ENCODE data around the gene SPINK8. TPM values are rescaled to one million over a fixed set of nuclear protein-coding genes. Genes with fewer than 3 reads are reported as not detected.
"Not testable (repeated sequence)": the region's sequence is repeated elsewhere in the genome, so short reads cannot be mapped to it uniquely, and the experiment has no call there.

Gene SPINK8
- total RNA-seq, 1 donor from 2014 or later, result not detected

GRCh38 chr3:48287034-48287433 lies 46.4 kb downstream of the SPINK8 start:
- Mint-ChIP-seq H3K27me3 (ENCODE audit: insufficient read depth) (no peaks in the 10 kb centered on the region), H3K4me1 (ENCODE audit: low read depth) (peaks cover 4% of the 10 kb centered on the region), H3K4me3 (no peak overlapping the region), H3K9me3 (no peaks in the 10 kb centered on the region), H3K36me3 (ENCODE audit: low read depth) (peaks cover 15% of the 10 kb centered on the region), H3K27ac (no peak overlapping the region)
- intact Hi-C loops (cut with micrococcal nuclease), result no loop called here
- no peak for DNase-seq (ENCODE audit: low spot score)

GRCh38 chr3:48286308-48286707 lies 47.2 kb downstream of the SPINK8 start:
- Mint-ChIP-seq H3K27me3 (ENCODE audit: insufficient read depth) (no peaks in the 10 kb centered on the region), H3K27ac (no peak overlapping the region), H3K9me3 (no peaks in the 10 kb centered on the region), H3K4me1 (ENCODE audit: low read depth) (peaks cover 4% of the 10 kb centered on the region), H3K4me3 (no peak overlapping the region), H3K36me3 (ENCODE audit: low read depth) (peaks cover 15% of the 10 kb centered on the region)
- intact Hi-C loops (cut with micrococcal nuclease), result no loop called here
- no peak for DNase-seq (ENCODE audit: low spot score)

GRCh38 chr3:48285675-48286074 lies 47.8 kb downstream of the SPINK8 start:
- H3K9me3 Mint-ChIP-seq, result no peaks in the 10 kb centered on the region
- peaks cover 4% of the 10 kb centered on the region for H3K4me1 Mint-ChIP-seq (ENCODE audit: low read depth)
- no peak overlapping the region for H3K4me3 Mint-ChIP-seq
- H3K27ac Mint-ChIP-seq, result no peak overlapping the region
- H3K36me3 Mint-ChIP-seq (ENCODE audit: low read depth), result peaks cover 15% of the 10 kb centered on the region
- H3K27me3 Mint-ChIP-seq (ENCODE audit: insufficient read depth), result no peaks in the 10 kb centered on the region
- intact Hi-C loops (cut with micrococcal nuclease), result no loop called here
- DNase-seq (ENCODE audit: low spot score), result no peak

- intact Hi-C loops (cut with micrococcal nuclease), result no loop called here
- no peaks in the 10 kb centered on the region for H3K27me3 Mint-ChIP-seq (ENCODE audit: insufficient read depth)
- H3K9me3 Mint-ChIP-seq, result no peaks in the 10 kb centered on the region
- DNase-seq (ENCODE audit: low spot score), result no peak
- H3K36me3 Mint-ChIP-seq (ENCODE audit: low read depth), result peaks cover 15% of the 10 kb centered on the region
- H3K27ac Mint-ChIP-seq, result no peak overlapping the region
- peaks cover 4% of the 10 kb centered on the region for H3K4me1 Mint-ChIP-seq (ENCODE audit: low read depth)
- H3K4me3 Mint-ChIP-seq, result no peak overlapping the region
These were observed 48.3 kb downstream of the SPINK8 start for GRCh38 chr3:48285132-48285531.

GRCh38 chr3:48280881-48281280 lies 52.6 kb downstream of the SPINK8 start:
- H3K27me3 Mint-ChIP-seq (ENCODE audit: insufficient read depth), result no peaks in the 10 kb centered on the region
- H3K27ac Mint-ChIP-seq, result no peak overlapping the region
- H3K9me3 Mint-ChIP-seq, result no peaks in the 10 kb centered on the region
- peaks cover 4% of the 10 kb centered on the region for H3K36me3 Mint-ChIP-seq (ENCODE audit: low read depth)
- no peak overlapping the region for H3K4me3 Mint-ChIP-seq
- no peak for DNase-seq (ENCODE audit: low spot score)
- peaks cover 4% of the 10 kb centered on the region for H3K4me1 Mint-ChIP-seq (ENCODE audit: low read depth)
- intact Hi-C loops (cut with micrococcal nuclease), result no loop called here

- intact Hi-C loops (cut with micrococcal nuclease), result no loop called here
- no peak for DNase-seq (ENCODE audit: low spot score)
- Mint-ChIP-seq H3K27me3 (ENCODE audit: insufficient read depth) (no peaks in the 10 kb centered on the region), H3K27ac (no peak overlapping the region), H3K4me3 (no peak overlapping the region), H3K9me3 (no peaks in the 10 kb centered on the region), H3K4me1 (ENCODE audit: low read depth) (no peaks in the 10 kb centered on the region), H3K36me3 (ENCODE audit: low read depth) (peaks cover 4% of the 10 kb centered on the region)
These were observed 54.4 kb downstream of the SPINK8 start for GRCh38 chr3:48278884-48279559.

GRCh38 chr3:48276911-48277641 lies 56.4 kb downstream of the SPINK8 start:
- no peak overlapping the region for H3K27ac Mint-ChIP-seq
- no peak for DNase-seq (ENCODE audit: low spot score)
- H3K4me1 Mint-ChIP-seq (ENCODE audit: low read depth), result peaks cover 12% of the 10 kb centered on the region
- no peaks in the 10 kb centered on the region for H3K27me3 Mint-ChIP-seq (ENCODE audit: insufficient read depth)
- H3K9me3 Mint-ChIP-seq, result no peaks in the 10 kb centered on the region
- no peak overlapping the region for H3K4me3 Mint-ChIP-seq
- peaks cover 4% of the 10 kb centered on the region for H3K36me3 Mint-ChIP-seq (ENCODE audit: low read depth)
- intact Hi-C loops (cut with micrococcal nuclease), result no loop called here

- H3K27ac Mint-ChIP-seq, result no peak overlapping the region
- intact Hi-C loops (cut with micrococcal nuclease), result no loop called here
- DNase-seq (ENCODE audit: low spot score), result no peak
- H3K4me3 Mint-ChIP-seq, result no peak overlapping the region
- no peaks in the 10 kb centered on the region for H3K27me3 Mint-ChIP-seq (ENCODE audit: insufficient read depth)
- H3K9me3 Mint-ChIP-seq, result no peaks in the 10 kb centered on the region
- H3K4me1 Mint-ChIP-seq (ENCODE audit: low read depth), result peaks cover 17% of the 10 kb centered on the region
- peaks cover 5% of the 10 kb centered on the region for H3K36me3 Mint-ChIP-seq (ENCODE audit: low read depth)
These were observed 58.0 kb downstream of the SPINK8 start for GRCh38 chr3:48275287-48276027.

GRCh38 chr3:48274452-48274851 lies 59.0 kb downstream of the SPINK8 start:
- intact Hi-C loops (cut with micrococcal nuclease), result no loop called here
- H3K27ac Mint-ChIP-seq, result no peak overlapping the region

GRCh38 chr3:48273594-48274211 lies 59.8 kb downstream of the SPINK8 start:
- H3K9me3 Mint-ChIP-seq, result no peaks in the 10 kb centered on the region
- DNase-seq (ENCODE audit: low spot score), result peak; percentile 35
- H3K4me1 Mint-ChIP-seq (ENCODE audit: low read depth), result peaks cover 35% of the 10 kb centered on the region
- no peaks in the 10 kb centered on the region for H3K27me3 Mint-ChIP-seq (ENCODE audit: insufficient read depth)
- intact Hi-C loops (cut with micrococcal nuclease), result loop anchor here (1.0 to 2.0 kb wide), 6 partner anchors 28 to 284 kb away; partner anchors contain the start of gene NME6
- H3K36me3 Mint-ChIP-seq (ENCODE audit: low read depth), result peaks cover 13% of the 10 kb centered on the region
- no peak overlapping the region for H3K4me3 Mint-ChIP-seq
- no peak overlapping the region for H3K27ac Mint-ChIP-seq

More at GRCh38 chr3:48274452-48274851, 59.0 kb downstream of the SPINK8 start:
- DNase-seq (ENCODE audit: low spot score), result no peak
- Mint-ChIP-seq H3K9me3 (no peaks in the 10 kb centered on the region), H3K36me3 (ENCODE audit: low read depth) (peaks cover 10% of the 10 kb centered on the region), H3K4me3 (no peak overlapping the region), H3K27me3 (ENCODE audit: insufficient read depth) (no peaks in the 10 kb centered on the region), H3K4me1 (ENCODE audit: low read depth) (peaks cover 27% of the 10 kb centered on the region)

GRCh38 chr3:48271763-48272498 lies 61.5 kb downstream of the SPINK8 start:
- Mint-ChIP-seq H3K9me3 (no peaks in the 10 kb centered on the region), H3K4me1 (ENCODE audit: low read depth) (peaks cover 50% of the 10 kb centered on the region), H3K36me3 (ENCODE audit: low read depth) (peaks cover 19% of the 10 kb centered on the region), H3K27me3 (ENCODE audit: insufficient read depth) (no peaks in the 10 kb centered on the region), H3K27ac (no peak overlapping the region), H3K4me3 (no peak overlapping the region)
- intact Hi-C loops (cut with micrococcal nuclease), result loop anchor here (2.0 kb wide), 1 partner anchor 277 kb away; no protein-coding TSS in a partner anchor
- DNase-seq (ENCODE audit: low spot score), result no peak

GRCh38 chr3:48271223-48271622 lies 62.2 kb downstream of the SPINK8 start:
- intact Hi-C loops (cut with micrococcal nuclease); H3K27ac Mint-ChIP-seq; H3K9me3 Mint-ChIP-seq; H3K4me3 Mint-ChIP-seq; H3K27me3 Mint-ChIP-seq (ENCODE audit: insufficient read depth); DNase-seq (ENCODE audit: low spot score): not testable (repeated sequence)
- peaks cover 18% of the 10 kb centered on the region for H3K36me3 Mint-ChIP-seq (ENCODE audit: low read depth)
- peaks cover 54% of the 10 kb centered on the region for H3K4me1 Mint-ChIP-seq (ENCODE audit: low read depth)
